HepG2 (cell line): Measurements from ENCODE around the gene LRP2.

Experiments
- ADNP ChIP-seq: sonication (generic); formaldehyde crosslinking; IDR thresholded peaks from 2 replicates; pipeline ENCODE4 v1.4.0; 2020; ENCODE audit warnings: missing genetic modification reagents
- CREM ChIP-seq, 2 experiments: sonication (generic) in 1 of 2; formaldehyde crosslinking in 1 of 2; IDR thresholded peaks; 2 replicates each; pipeline versions ENCODE4 v1.4.0 to v1.6.1; 2016 to 2020; ENCODE audit warnings: antibody characterized with exemption in 1 of 2, mild to moderate bottlenecking in 1 of 2, missing genetic modification reagents in 1 of 2
- MAFG ChIP-seq: sonication (generic); formaldehyde crosslinking; IDR thresholded peaks from 2 replicates; pipeline ENCODE4 v1.5.1; 2020; ENCODE audit warnings: mild to moderate bottlenecking, missing genetic modification reagents
- POLR2A ChIP-seq, 2 experiments: IDR thresholded peaks; 2 replicates each; pipeline ENCODE4 v1.6.1; 2011; ENCODE audit warnings: low read depth in 2 of 2, low read length in 2 of 2, mild to moderate bottlenecking in 1 of 2, moderate library complexity in 1 of 2; ENCODE audit not compliant: insufficient read depth in 1 of 2
- PRPF4 ChIP-seq: fragments of 200-400 bp; formaldehyde crosslinking; IDR thresholded peaks from 2 replicates; pipeline ENCODE4 v1.6.1; 2016; ENCODE audit warnings: low read length, low read depth; ENCODE audit not compliant: poor library complexity, severe bottlenecking
- ZNF333 ChIP-seq: sonication (generic); formaldehyde crosslinking; IDR thresholded peaks from 2 replicates; pipeline ENCODE4 v1.4.0; 2020; ENCODE audit warnings: mild to moderate bottlenecking, missing genetic modification reagents, borderline replicate concordance
- ZNF510 ChIP-seq: sonication (generic); formaldehyde crosslinking; IDR thresholded peaks from 2 replicates; pipeline ENCODE4 v1.4.0; 2020; ENCODE audit warnings: low read depth, mild to moderate bottlenecking, missing genetic modification reagents
- ZNF788 ChIP-seq: sonication (generic); formaldehyde crosslinking; IDR thresholded peaks from 2 replicates; pipeline ENCODE4 v1.5.0; 2020; ENCODE audit warnings: mild to moderate bottlenecking, missing genetic modification reagents, borderline replicate concordance

GRCh38 chr2:169182573-169182972 lies 179.8 kb downstream of the LRP2 start:
- TF ChIP-seq ZNF333 (CRISPR knock-in tag) (no peak), CREM (IDR thresholded peaks at IDR 0.05) (no peak), CREM (CRISPR knock-in tag; IDR thresholded peaks at IDR 0.05) (no peak), ADNP (no peak), PRPF4 (no peak), ZNF788 (CRISPR knock-in tag) (no peak), POLR2A (IDR thresholded peaks at IDR 0.05; ENCODE audit: insufficient read depth in 1 of 2, low read depth in 2 of 2, low read length in 2 of 2) (no peak), ZNF510 (no peak), MAFG (CRISPR knock-in tag) (no peak)
